Central memory CD8-positive, alpha-beta T cell (primary cell): ENCODE data around the gene NAALADL2.

Source experiments
- ATAC-seq: fragments of 150-1000 bp; cut with Tn5 transposase; replicated peaks from 2 replicates; pipeline ENCODE4 v1.10.0; 2022; ENCODE audit warnings: mild to moderate bottlenecking, moderate FRiP score, moderate number of reproducible peaks; ENCODE audit not compliant: poor library complexity, severe bottlenecking; ENCODE audit errors: extremely low read depth
- DNase-seq, 2 donors: peaks; one replicate each; pipeline ENCODE4 v3.0.0; 2021; ENCODE audit warnings: low spot score in 2 of 2
- H3K27ac Mint-ChIP-seq: one replicate; pipeline ENCODE4 v1.8.0; 2022; ENCODE audit warnings: low read depth, mild to moderate bottlenecking, moderate library complexity, mixed read lengths
- H3K27me3 Mint-ChIP-seq: one replicate; pipeline ENCODE4 v1.8.0; 2022; ENCODE audit warnings: mixed read lengths
- H3K36me3 Mint-ChIP-seq: one replicate; pipeline ENCODE4 v1.8.0; 2022; ENCODE audit warnings: mild to moderate bottlenecking, moderate library complexity, mixed read lengths; ENCODE audit not compliant: insufficient read depth
- H3K4me1 Mint-ChIP-seq: one replicate; pipeline ENCODE4 v1.8.0; 2022; ENCODE audit warnings: mixed read lengths
- H3K4me3 Mint-ChIP-seq: one replicate; pipeline ENCODE4 v1.8.0; 2022; ENCODE audit warnings: mild to moderate bottlenecking, moderate library complexity, mixed read lengths
- H3K9me3 Mint-ChIP-seq: one replicate; pipeline ENCODE4 v1.8.0; 2022; ENCODE audit warnings: mixed read lengths

The NAALADL2 gene

GRCh38 chr3:175308097-175308496, 449.0 kb downstream of the NAALADL2 start:
- peaks cover under 1% of the 10 kb centered on the region for H3K9me3 Mint-ChIP-seq
- H3K36me3 Mint-ChIP-seq = no peaks in the 10 kb centered on the region
- DNase-seq (no peak), ATAC-seq (no peak)
- H3K27ac Mint-ChIP-seq = no peak overlapping the region
- H3K4me3 Mint-ChIP-seq = no peak overlapping the region
- no peaks in the 10 kb centered on the region for H3K27me3 Mint-ChIP-seq
- H3K4me1 Mint-ChIP-seq = no peaks in the 10 kb centered on the region

- DNase-seq = no peak
- H3K27ac Mint-ChIP-seq = no peak overlapping the region
- no peak overlapping the region for H3K4me3 Mint-ChIP-seq
- ATAC-seq = no peak
- no peaks in the 10 kb centered on the region for H3K4me1 Mint-ChIP-seq
- H3K9me3 Mint-ChIP-seq = peaks cover 5% of the 10 kb centered on the region
- no peaks in the 10 kb centered on the region for H3K27me3 Mint-ChIP-seq
- H3K36me3 Mint-ChIP-seq = no peaks in the 10 kb centered on the region
These were observed 450.9 kb downstream of the NAALADL2 start for GRCh38 chr3:175310046-175310445.

GRCh38 chr3:175311404-175311803, 452.3 kb downstream of the NAALADL2 start:
- H3K27me3 Mint-ChIP-seq = no peaks in the 10 kb centered on the region
- peaks cover 5% of the 10 kb centered on the region for H3K9me3 Mint-ChIP-seq
- DNase-seq (no peak), ATAC-seq (no peak)
- H3K4me1 Mint-ChIP-seq = no peaks in the 10 kb centered on the region
- no peak overlapping the region for H3K4me3 Mint-ChIP-seq
- no peak overlapping the region for H3K27ac Mint-ChIP-seq
- no peaks in the 10 kb centered on the region for H3K36me3 Mint-ChIP-seq

GRCh38 chr3:175311946-175312345, 452.8 kb downstream of the NAALADL2 start:
- Mint-ChIP-seq H3K4me3 (no peak overlapping the region), H3K36me3 (no peaks in the 10 kb centered on the region), H3K4me1 (no peaks in the 10 kb centered on the region), H3K27ac (no peak overlapping the region), H3K9me3 (peaks cover 5% of the 10 kb centered on the region), H3K27me3 (no peaks in the 10 kb centered on the region)
- ATAC-seq (no peak), DNase-seq (no peak)

- Mint-ChIP-seq H3K9me3 (peaks cover 5% of the 10 kb centered on the region), H3K27me3 (no peaks in the 10 kb centered on the region), H3K4me3 (no peak overlapping the region), H3K27ac (no peak overlapping the region), H3K36me3 (no peaks in the 10 kb centered on the region), H3K4me1 (no peaks in the 10 kb centered on the region)
- DNase-seq = no peak
- no peak for ATAC-seq
These were observed 453.7 kb downstream of the NAALADL2 start for GRCh38 chr3:175312791-175313190.

- DNase-seq (no peak), ATAC-seq (no peak)
- Mint-ChIP-seq H3K27ac (no peak overlapping the region), H3K27me3 (no peaks in the 10 kb centered on the region), H3K4me1 (no peaks in the 10 kb centered on the region), H3K36me3 (no peaks in the 10 kb centered on the region), H3K4me3 (no peak overlapping the region), H3K9me3 (peaks cover 5% of the 10 kb centered on the region)
These were observed 457.7 kb downstream of the NAALADL2 start for GRCh38 chr3:175316799-175317198.

- ATAC-seq = no peak
- Mint-ChIP-seq H3K9me3 (peaks cover 13% of the 10 kb centered on the region), H3K27ac (no peak overlapping the region), H3K4me3 (no peak overlapping the region), H3K4me1 (no peaks in the 10 kb centered on the region), H3K36me3 (no peaks in the 10 kb centered on the region), H3K27me3 (no peaks in the 10 kb centered on the region)
- no peak for DNase-seq
These were observed 466.3 kb downstream of the NAALADL2 start for GRCh38 chr3:175325440-175325839.

- Mint-ChIP-seq H3K4me3 (no peak overlapping the region), H3K27me3 (no peaks in the 10 kb centered on the region), H3K9me3 (peaks cover 13% of the 10 kb centered on the region), H3K4me1 (no peaks in the 10 kb centered on the region), H3K27ac (no peak overlapping the region), H3K36me3 (no peaks in the 10 kb centered on the region)
- no peak for ATAC-seq
- DNase-seq = no peak
These were observed 466.9 kb downstream of the NAALADL2 start for GRCh38 chr3:175326041-175326440.

GRCh38 chr3:175329373-175329772, 470.2 kb downstream of the NAALADL2 start:
- Mint-ChIP-seq H3K4me3 (no peak overlapping the region), H3K27ac (no peak overlapping the region), H3K36me3 (peaks cover 2% of the 10 kb centered on the region), H3K9me3 (peaks cover 20% of the 10 kb centered on the region), H3K4me1 (no peaks in the 10 kb centered on the region), H3K27me3 (no peaks in the 10 kb centered on the region)
- DNase-seq (no peak), ATAC-seq (no peak)

GRCh38 chr3:175335229-175335628, 476.1 kb downstream of the NAALADL2 start:
- H3K4me3 Mint-ChIP-seq = no peak overlapping the region
- no peak for DNase-seq
- H3K9me3 Mint-ChIP-seq = peaks cover 19% of the 10 kb centered on the region

GRCh38 chr3:175336406-175337133, 477.4 kb downstream of the NAALADL2 start:
- no peaks in the 10 kb centered on the region for H3K27me3 Mint-ChIP-seq
- H3K4me3 Mint-ChIP-seq = no peak overlapping the region
- H3K36me3 Mint-ChIP-seq = no peaks in the 10 kb centered on the region
- H3K9me3 Mint-ChIP-seq = peaks cover 19% of the 10 kb centered on the region
- H3K4me1 Mint-ChIP-seq = no peaks in the 10 kb centered on the region
- ATAC-seq (no peak), DNase-seq (no peak)
- no peak overlapping the region for H3K27ac Mint-ChIP-seq

More at GRCh38 chr3:175335229-175335628, 476.1 kb downstream of the NAALADL2 start:
- Mint-ChIP-seq H3K27ac (no peak overlapping the region), H3K36me3 (peaks cover 2% of the 10 kb centered on the region), H3K27me3 (no peaks in the 10 kb centered on the region), H3K4me1 (no peaks in the 10 kb centered on the region)
- no peak for ATAC-seq

- ATAC-seq = no peak
- H3K4me3 Mint-ChIP-seq = no peak overlapping the region
- peaks cover 19% of the 10 kb centered on the region for H3K9me3 Mint-ChIP-seq
- no peak for DNase-seq
- no peaks in the 10 kb centered on the region for H3K27me3 Mint-ChIP-seq
- H3K36me3 Mint-ChIP-seq = no peaks in the 10 kb centered on the region
- H3K27ac Mint-ChIP-seq = no peak overlapping the region
- no peaks in the 10 kb centered on the region for H3K4me1 Mint-ChIP-seq
These were observed 478.5 kb downstream of the NAALADL2 start for GRCh38 chr3:175337631-175338030.

- no peak overlapping the region for H3K4me3 Mint-ChIP-seq
- ATAC-seq (no peak), DNase-seq (no peak)
- no peaks in the 10 kb centered on the region for H3K4me1 Mint-ChIP-seq
- no peaks in the 10 kb centered on the region for H3K36me3 Mint-ChIP-seq
- peaks cover 12% of the 10 kb centered on the region for H3K9me3 Mint-ChIP-seq
- H3K27ac Mint-ChIP-seq = no peak overlapping the region
- no peaks in the 10 kb centered on the region for H3K27me3 Mint-ChIP-seq
These were observed 479.8 kb downstream of the NAALADL2 start for GRCh38 chr3:175338775-175339535.
